Right ventricle myocardium inferior (tissue), 1 donor: ENCODE data around the gene CHAF1A. TPM values are rescaled to one million over a fixed set of nuclear protein-coding genes. Genes with fewer than 3 reads are reported as not detected.

Experiments used
- ATAC-seq: fragments of 200-7000 bp; cut with Tn5 transposase; one replicate; pipeline ENCODE4 v1.9.1; 2020; ENCODE audit warnings: mild to moderate bottlenecking, moderate library complexity
- DNase-seq: peaks from one replicate; pipeline ENCODE4 v3.0.0; 2021; ENCODE audit errors: missing footprints
- intact Hi-C: fragments of 100-400 bp; cut with DNase I; formaldehyde crosslinking; loops from one replicate; pipeline ENCODE4 v1.11.0; 2022
- long read RNA-seq: library from polyadenylated mRNA; unstranded; transcript quantifications from one replicate; pipeline ENCODE4 v2.0.0, GENCODE V29; 2021
- total RNA-seq: library from RNA; stranded (reverse); fragmentation: NEBNext Ultra II Directional; extraction: Animal tissue kit (Norgen Biotek cat#: 25700); gene quantifications from one replicate; pipeline ENCODE4 v1.2.1, GENCODE V29; 2021
- donor health status: DM: no; HTN: yes; CAD: no; lungs with severe emphysema.

Gene CHAF1A
- total RNA-seq = 5.9 TPM
- long read RNA-seq, partial matches to known transcripts = 0 of 4 reads
- long read RNA-seq, other reads (novel, unspliced or antisense) = 0 of 4 reads

GRCh38 chr19:4402171-4403004, at the start of gene CHAF1A:
TSS of gene CHAF1A (plus strand) at chr19:4402640. CDS start at chr19:4402763, 123 bp downstream.
- DNase-seq = peak; percentile 99
- peak; percentile 97 for ATAC-seq
- intact Hi-C loops = loop anchor here (1.0 to 5.0 kb wide), 3 partner anchors 47 to 74 kb away; partner anchors contain the start of gene HDGFL2

- ATAC-seq = peak; percentile 40
- intact Hi-C loops = loop anchor here (5.0 kb wide), 1 partner anchor 85 kb away; no protein-coding TSS in a partner anchor
- DNase-seq = no peak
Observed at GRCh38 chr19:4352701-4353121, 49.7 kb upstream of the CHAF1A start.

GRCh38 chr19:4354282-4354681, 48.2 kb upstream of the CHAF1A start:
- DNase-seq = no peak
- no peak for ATAC-seq
- intact Hi-C loops = loop anchor here (5.0 kb wide), 1 partner anchor 87 kb away; no protein-coding TSS in a partner anchor

- intact Hi-C loops = loop anchor here (5.0 kb wide), 1 partner anchor 88 kb away; no protein-coding TSS in a partner anchor
- ATAC-seq (no peak), DNase-seq (no peak)
Observed at GRCh38 chr19:4354897-4355296, 47.5 kb upstream of the CHAF1A start.

GRCh38 chr19:4357095-4357797, 45.2 kb upstream of the CHAF1A start:
- DNase-seq (no peak), ATAC-seq (no peak)
- intact Hi-C loops = no loop called here

GRCh38 chr19:4357921-4358326, 44.5 kb upstream of the CHAF1A start:
- intact Hi-C loops = no loop called here
- no peak for DNase-seq
- no peak for ATAC-seq

GRCh38 chr19:4358709-4359626, 43.5 kb upstream of the CHAF1A start:
- DNase-seq (no peak), ATAC-seq (no peak)
- intact Hi-C loops = no loop called here

- intact Hi-C loops = no loop called here
- no peak for ATAC-seq
- no peak for DNase-seq
Observed at GRCh38 chr19:4359627-4360000, 42.8 kb upstream of the CHAF1A start.

GRCh38 chr19:4360081-4360569, 42.3 kb upstream of the CHAF1A start:
- ATAC-seq (no peak), DNase-seq (no peak)
- intact Hi-C loops = no loop called here

- DNase-seq (no peak), ATAC-seq (no peak)
- intact Hi-C loops = no loop called here
Observed at GRCh38 chr19:4360641-4361151, 41.7 kb upstream of the CHAF1A start.

- ATAC-seq (no peak), DNase-seq (no peak)
- intact Hi-C loops = no loop called here
Observed at GRCh38 chr19:4361152-4362046, 41.0 kb upstream of the CHAF1A start.

- DNase-seq (no peak), ATAC-seq (no peak)
- intact Hi-C loops = no loop called here
Observed at GRCh38 chr19:4362101-4362828, 40.2 kb upstream of the CHAF1A start.

- intact Hi-C loops = no loop called here
- DNase-seq (no peak), ATAC-seq (no peak)
Observed at GRCh38 chr19:4362831-4363545, 39.5 kb upstream of the CHAF1A start.

- no peak for ATAC-seq
- no peak for DNase-seq
- intact Hi-C loops = no loop called here
Observed at GRCh38 chr19:4363571-4364304, 38.7 kb upstream of the CHAF1A start.

- intact Hi-C loops = no loop called here
- DNase-seq (no peak), ATAC-seq (no peak)
Observed at GRCh38 chr19:4365341-4365740, 37.1 kb upstream of the CHAF1A start.
